Fibroblast of lung (primary cell): ENCODE results near the gene WDR36. TPM values are rescaled to one million over a fixed set of nuclear protein-coding genes. Genes with fewer than 3 reads are reported as not detected.

Experiments
- DNase-seq, 2 donors: peaks; one replicate each; pipeline versions ENCODE4 v3.0.0 to v3.0.0-alpha.2; 2010; ENCODE audit warnings: low read depth in 2 of 2
- H2AFZ ChIP-seq: 2 replicates; pipeline ENCODE4 v1.5.1; 2012; ENCODE audit warnings: low read length, control low read depth, inconsistent platforms
- H3K27ac ChIP-seq: 2 replicates; pipeline ENCODE4 v1.5.1; 2011; ENCODE audit warnings: low read length, control low read depth; ENCODE audit not compliant: insufficient read depth
- H3K27me3 ChIP-seq: 2 replicates; pipeline ENCODE4 v1.5.1; 2011; ENCODE audit warnings: mild to moderate bottlenecking, low read length; ENCODE audit not compliant: control insufficient read depth, insufficient read depth
- H3K36me3 ChIP-seq: 2 replicates; pipeline ENCODE4 v1.5.1; 2011; ENCODE audit warnings: low read length; ENCODE audit not compliant: control insufficient read depth, insufficient read depth
- H3K4me1 ChIP-seq: 2 replicates; pipeline ENCODE4 v1.5.1; 2011; ENCODE audit warnings: low read length; ENCODE audit not compliant: control insufficient read depth, insufficient read depth; ENCODE audit errors: extremely low read depth
- H3K4me2 ChIP-seq: 2 replicates; pipeline ENCODE4 v1.5.1; 2011; ENCODE audit warnings: low read length, control low read depth; ENCODE audit not compliant: insufficient read depth; ENCODE audit errors: extremely low read depth
- H3K4me3 ChIP-seq, 4 experiments: fragments of 200-600 bp in 1 of 4; sonication (generic) in 1 of 4; replicated peaks in 1 of 4; 2 replicates each; pipeline ENCODE4 v1.5.1; 2011 to 2016; ENCODE audit warnings: low read length in 4 of 4, low read depth in 3 of 4, mild to moderate bottlenecking in 3 of 4, control low read depth in 2 of 4, inconsistent platforms in 1 of 4, mixed read lengths in 1 of 4; ENCODE audit not compliant: insufficient read depth in 1 of 4; ENCODE audit errors: control extremely low read depth in 1 of 4
- H3K79me2 ChIP-seq: 2 replicates; pipeline ENCODE4 v1.5.1; 2012; ENCODE audit warnings: mild to moderate bottlenecking, low read length, inconsistent platforms; ENCODE audit not compliant: control insufficient read depth, insufficient read depth
- H3K9ac ChIP-seq: 2 replicates; pipeline ENCODE4 v1.5.1; 2011; ENCODE audit warnings: mild to moderate bottlenecking, low read length, control low read depth; ENCODE audit not compliant: insufficient read depth
- H3K9me3 ChIP-seq: 2 replicates; pipeline ENCODE4 v1.5.1; 2012; ENCODE audit warnings: low read depth, low read length; ENCODE audit not compliant: control insufficient read depth, insufficient read depth
- H4K20me1 ChIP-seq: 2 replicates; pipeline ENCODE4 v1.5.1; 2011; ENCODE audit warnings: low read length; ENCODE audit not compliant: control insufficient read depth, insufficient read depth; ENCODE audit errors: extremely low read depth
- EZH2 ChIP-seq: IDR thresholded peaks from 2 replicates; pipeline ENCODE4 v1.5.1; 2012; ENCODE audit warnings: low read length, control low read depth, mild to moderate bottlenecking; ENCODE audit errors: missing control alignments
- polyA plus RNA-seq, 2 donors: library from polyadenylated mRNA; depleted of rRNA in 1 of 2; stranded (reverse) in 1 of 2; unstranded in 1 of 2; fragments of >200 nt; gene quantifications; 2 replicates each; pipeline ENCODE4 v1.2.1, GENCODE V29; 2011 to 2012; ENCODE audit warnings: missing spikeins in 1 of 2
- total RNA-seq: library from RNA; depleted of rRNA; stranded (reverse); fragments of >200 nt; gene quantifications from 2 replicates; pipeline ENCODE4 v1.2.1, GENCODE V29; 2014
- TF ChIP-seq, protein P1 (sequence below), 2 donors: IDR thresholded peaks in 1 of 2; conservative IDR thresholded peaks in 1 of 2; 1 replicate in 1 of 2; 2 replicates in 1 of 2; pipeline ENCODE4 v1.5.1; 2011 to 2012; ENCODE audit warnings: low read length in 2 of 2, control low read depth in 1 of 2, inconsistent platforms in 1 of 2, low read depth in 1 of 2, mild to moderate bottlenecking in 1 of 2

The WDR36 gene
- total and polyA plus RNA-seq, 2 donors (not counting 1 experiment from before 2014, with no cell fraction given) = 34.7 to 55.8 TPM

GRCh38 chr5:111113678-111114077 is 21.5 kb downstream of the WDR36 start:
- no peak for DNase-seq
- Histone ChIP-seq H3K79me2 (no peaks in the 10 kb centered on the region), H3K36me3 (peaks cover 3% of the 10 kb centered on the region), H3K4me3 (no peak overlapping the region), H3K27me3 (no peaks in the 10 kb centered on the region), H3K27ac (no peak overlapping the region), H2AFZ (no peak overlapping the region), H3K9me3 (no peaks in the 10 kb centered on the region), H3K4me1 (no peaks in the 10 kb centered on the region), H3K9ac (no peak overlapping the region), H4K20me1 (no peaks in the 10 kb centered on the region), H3K4me2 (no peak overlapping the region)
- TF ChIP-seq EZH2 = no peak

DNA sequence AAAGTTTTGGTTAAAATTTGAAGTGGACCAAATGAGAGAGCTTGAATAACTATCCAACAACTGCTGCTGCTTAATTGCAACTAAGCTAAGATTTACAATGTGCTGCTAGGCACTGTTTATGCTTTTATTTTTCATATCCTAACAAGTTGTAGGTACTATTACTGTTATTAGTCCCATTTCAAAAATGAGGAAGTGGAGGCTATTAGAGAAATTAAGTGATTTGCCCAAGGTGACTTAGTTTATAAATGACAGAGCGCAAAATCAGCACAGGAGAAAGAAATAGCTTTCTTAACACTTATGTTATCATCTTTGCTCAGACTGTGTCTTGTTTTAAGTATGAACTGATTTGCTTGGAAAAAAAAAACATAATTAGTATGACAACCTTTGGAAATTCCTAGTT is 23.1 kb downstream of the WDR36 start:
- no peaks in the 10 kb centered on the region for H3K27me3 ChIP-seq
- no peak for TF ChIP-seq EZH2
- TF ChIP-seq, protein P1, sequence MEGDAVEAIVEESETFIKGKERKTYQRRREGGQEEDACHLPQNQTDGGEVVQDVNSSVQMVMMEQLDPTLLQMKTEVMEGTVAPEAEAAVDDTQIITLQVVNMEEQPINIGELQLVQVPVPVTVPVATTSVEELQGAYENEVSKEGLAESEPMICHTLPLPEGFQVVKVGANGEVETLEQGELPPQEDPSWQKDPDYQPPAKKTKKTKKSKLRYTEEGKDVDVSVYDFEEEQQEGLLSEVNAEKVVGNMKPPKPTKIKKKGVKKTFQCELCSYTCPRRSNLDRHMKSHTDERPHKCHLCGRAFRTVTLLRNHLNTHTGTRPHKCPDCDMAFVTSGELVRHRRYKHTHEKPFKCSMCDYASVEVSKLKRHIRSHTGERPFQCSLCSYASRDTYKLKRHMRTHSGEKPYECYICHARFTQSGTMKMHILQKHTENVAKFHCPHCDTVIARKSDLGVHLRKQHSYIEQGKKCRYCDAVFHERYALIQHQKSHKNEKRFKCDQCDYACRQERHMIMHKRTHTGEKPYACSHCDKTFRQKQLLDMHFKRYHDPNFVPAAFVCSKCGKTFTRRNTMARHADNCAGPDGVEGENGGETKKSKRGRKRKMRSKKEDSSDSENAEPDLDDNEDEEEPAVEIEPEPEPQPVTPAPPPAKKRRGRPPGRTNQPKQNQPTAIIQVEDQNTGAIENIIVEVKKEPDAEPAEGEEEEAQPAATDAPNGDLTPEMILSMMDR (conservative IDR thresholded peaks at IDR 0.05 in 1 of 2, IDR thresholded peaks at IDR 0.05 in 1 of 2; ENCODE audit: low read depth in 1 of 2, low read length in 2 of 2) = no peak
- no peaks in the 10 kb centered on the region for H4K20me1 ChIP-seq
- DNase-seq = no peak
- no peak overlapping the region for H3K4me3 ChIP-seq
- no peak overlapping the region for H3K4me2 ChIP-seq
- H3K9me3 ChIP-seq = no peaks in the 10 kb centered on the region
- H2AFZ ChIP-seq = no peak overlapping the region
- no peak overlapping the region for H3K27ac ChIP-seq
- peaks cover 4% of the 10 kb centered on the region for H3K36me3 ChIP-seq
- no peaks in the 10 kb centered on the region for H3K79me2 ChIP-seq
- no peaks in the 10 kb centered on the region for H3K4me1 ChIP-seq
- H3K9ac ChIP-seq = no peak overlapping the region

GRCh38 chr5:111116550-111116949 is 24.4 kb downstream of the WDR36 start:
- H3K9ac ChIP-seq = no peak overlapping the region
- no peak overlapping the region for H3K27ac ChIP-seq
- no peaks in the 10 kb centered on the region for H3K9me3 ChIP-seq
- H3K4me3 ChIP-seq = no peak overlapping the region
- H3K79me2 ChIP-seq = no peaks in the 10 kb centered on the region
- TF ChIP-seq, protein P1 (conservative IDR thresholded peaks at IDR 0.05 in 1 of 2, IDR thresholded peaks at IDR 0.05 in 1 of 2; ENCODE audit: low read depth in 1 of 2, low read length in 2 of 2) = no peak
- no peak for TF ChIP-seq EZH2
- H3K36me3 ChIP-seq = peaks cover 4% of the 10 kb centered on the region
- H3K27me3 ChIP-seq = no peaks in the 10 kb centered on the region
- H3K4me2 ChIP-seq = no peak overlapping the region
- DNase-seq = no peak
- no peaks in the 10 kb centered on the region for H4K20me1 ChIP-seq
- H3K4me1 ChIP-seq = no peaks in the 10 kb centered on the region
- no peak overlapping the region for H2AFZ ChIP-seq
